Adrenal gland (tissue), 12 donors: ENCODE results near the gene PRRC2A. TPM values are rescaled to one million over a fixed set of nuclear protein-coding genes. Genes with fewer than 3 reads are reported as not detected.
A peak's percentile ranks its signal among the peaks of the same experiment; 100 is the strongest.

Source experiments
- DNase-seq, 7 donors: peaks; one replicate each; pipeline ENCODE4 v3.0.0-alpha.2; 2019 to 2020
- H3K27ac ChIP-seq, 5 donors: fragments of 200-600 bp; sonication (generic) in 4 of 5; 1 replicate in 3 of 5; 2 replicates in 2 of 5; pipeline versions ENCODE4 v1.5.1 to v1.8.0; 2016 to 2020; ENCODE audit warnings: mild to moderate bottlenecking in 1 of 5
- H3K27me3 ChIP-seq: fragments of 200-600 bp; 2 replicates; pipeline ENCODE4 v1.8.0; 2021
- H3K36me3 ChIP-seq, 2 donors: fragments of 200-600 bp; replicated peaks in 1 of 2; 1 replicate in 1 of 2; 2 replicates in 1 of 2; pipeline versions ENCODE4 v1.5.1 to v1.8.0; 2018 to 2022
- H3K4me1 ChIP-seq, 2 donors: fragments of 200-600 bp; replicated peaks in 1 of 2; 1 replicate in 1 of 2; 2 replicates in 1 of 2; pipeline versions ENCODE4 v1.5.1 to v1.8.0; 2018 to 2021
- H3K4me3 ChIP-seq, 4 donors: fragments of 200-600 bp; sonication (generic) in 3 of 4; one replicate each; pipeline ENCODE4 v1.5.1; 2016 to 2018
- H3K9me3 ChIP-seq, 3 donors: fragments of 200-600 bp; sonication (generic) in 1 of 3; replicated peaks in 1 of 3; 1 replicate in 2 of 3; 2 replicates in 1 of 3; pipeline versions ENCODE4 v1.5.1 to v1.8.0; 2016 to 2021
- CTCF ChIP-seq, 6 experiments: fragments of 450-650 bp in 4 of 6; fragments of 200-600 bp in 2 of 6; sonication (generic) in 1 of 6; IDR thresholded peaks; 1 replicate in 5 of 6; 2 replicates in 1 of 6; pipeline versions ENCODE4 v1.5.1 to v1.8.0; 2016 to 2021; ENCODE audit warnings: antibody characterized with exemption in 6 of 6, mild to moderate bottlenecking in 2 of 6, moderate library complexity in 1 of 6
- POLR2A ChIP-seq, 2 donors: fragments of 450-650 bp; IDR thresholded peaks; one replicate each; pipeline ENCODE4 v1.6.1; 2017; ENCODE audit warnings: antibody characterized with exemption in 2 of 2, mild to moderate bottlenecking in 2 of 2, moderate library complexity in 1 of 2
- WGBS, 4 donors: extraction: QIAGEN DNeasy Blood & Tissue Kit in 2 of 4; methylation state at CpG; one replicate each; pipeline versions ENCODE4 v1.1.5 to v1.1.7; 2013 to 2017; 5-methylcytosine and 5-hydroxymethylcytosine counted together
- intact Hi-C, 2 donors: fragments of 100-400 bp; cut with DNase I; formaldehyde crosslinking; loops; one replicate each; pipeline versions ENCODE4 v1.14.1 to v1.15.0; 2022 to 2023
- polyA plus RNA-seq, 3 donors: library from polyadenylated mRNA; stranded (reverse); fragments of 200-250 nt in 2 of 3; fragments of 350-450 nt in 1 of 3; fragmentation: Illumina TruSeq in 1 of 3; extraction: RNeasy Lipid Tissue Mini Kit (QIAGEN cat#74804) in 1 of 3; gene quantifications; one replicate each; pipeline ENCODE4 v1.2.3, GENCODE V29; 2013 to 2014
- total RNA-seq, 9 donors: library from RNA; depleted of rRNA in 4 of 9; stranded (reverse); fragments of >200 nt in 4 of 9; fragments of 120-200 nt in 1 of 9; fragmentation: NEBNext Ultra II Directional in 1 of 9; extraction: Animal tissue kit (Norgen Biotek cat#: 25700) in 1 of 9; gene quantifications; one replicate each; pipeline versions ENCODE4 v1.1.0 to v1.2.4, GENCODE V29; 2013 to 2023
- donor health status: healthy with polysubstance abuse.
- donor health status: Bipolar disorder and iron deficiency.
- donor health status: DM: yes; HTN: yes; CAD: no.
- donor health status: DM: no; HTN: no; CAD: no.
- donor health status: DM: no; HTN: no; CAD: no.
- donor health status: DM: yes; HTN: yes; CAD: no.

Gene PRRC2A
- total and polyA plus RNA-seq, 12 donors, result 31.9 to 419 (median 121) TPM

DNA sequence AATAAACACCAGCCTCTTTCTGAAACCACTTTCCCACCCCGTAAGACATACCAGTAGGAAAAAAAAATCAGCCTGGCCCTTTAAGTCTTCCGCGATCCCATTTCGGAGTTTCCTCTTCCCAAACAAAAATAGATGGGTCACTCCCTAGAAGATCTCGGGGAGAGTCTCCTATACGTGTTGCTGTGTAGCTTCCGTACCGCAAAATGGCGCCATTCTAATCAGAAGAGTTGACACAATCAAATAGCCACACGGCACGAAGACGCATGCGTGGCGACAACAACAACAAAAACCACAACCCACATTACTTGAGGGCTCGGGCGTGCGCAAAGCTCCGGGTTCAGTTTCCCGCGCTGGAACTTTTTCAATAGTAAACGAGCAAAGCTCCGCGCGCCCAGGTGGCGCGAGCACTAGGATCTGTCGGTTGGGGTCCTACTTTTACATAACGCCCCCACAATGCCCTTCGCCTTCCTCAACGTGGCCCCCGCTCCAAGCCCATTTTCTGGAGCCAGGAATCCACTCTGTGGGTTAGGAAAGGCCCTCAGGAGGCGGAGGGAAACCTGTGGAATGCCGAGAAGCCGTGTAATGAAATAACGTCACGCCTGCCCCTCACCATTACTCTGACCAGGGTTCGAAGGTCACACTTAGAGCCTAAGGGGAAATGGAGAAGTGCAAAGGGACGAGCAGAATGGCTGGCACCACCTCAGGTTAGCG is 44.4 kb downstream of the PRRC2A start, which contains the start of gene GPANK1:
TSS of gene GPANK1 (minus strand) at position 208 of the 711 bp plus-strand sequence. CDS start 519 bp downstream, outside the sequence.
- H3K9me3 ChIP-seq, result no peaks in the 10 kb centered on the region
- TF ChIP-seq CTCF (IDR thresholded peaks at IDR 0.05) (no peak), POLR2A (IDR thresholded peaks at IDR 0.05) (peak; percentile 35 to 84)
- intact Hi-C loops, result no loop called here
- H3K4me3 ChIP-seq, result peak within 1 kb of the TSS; percentile 31 to 95 (median 76)
- WGBS, 4 donors, result 0 to 1% (median 0%) methylated on average over 33 to 39 of the region's 39 CpGs
- H3K4me1 ChIP-seq, result peaks cover 7 to 45% of the 10 kb centered on the region in 2 donors
- peak within 1 kb of the TSS; percentile 83 to 96 (median 89) for H3K27ac ChIP-seq
- no peaks in the 10 kb centered on the region for H3K27me3 ChIP-seq
- peaks cover 0 to 40% of the 10 kb centered on the region in 2 donors for H3K36me3 ChIP-seq
- DNase-seq, result peak; percentile 89 to 97 (median 94)

DNA sequence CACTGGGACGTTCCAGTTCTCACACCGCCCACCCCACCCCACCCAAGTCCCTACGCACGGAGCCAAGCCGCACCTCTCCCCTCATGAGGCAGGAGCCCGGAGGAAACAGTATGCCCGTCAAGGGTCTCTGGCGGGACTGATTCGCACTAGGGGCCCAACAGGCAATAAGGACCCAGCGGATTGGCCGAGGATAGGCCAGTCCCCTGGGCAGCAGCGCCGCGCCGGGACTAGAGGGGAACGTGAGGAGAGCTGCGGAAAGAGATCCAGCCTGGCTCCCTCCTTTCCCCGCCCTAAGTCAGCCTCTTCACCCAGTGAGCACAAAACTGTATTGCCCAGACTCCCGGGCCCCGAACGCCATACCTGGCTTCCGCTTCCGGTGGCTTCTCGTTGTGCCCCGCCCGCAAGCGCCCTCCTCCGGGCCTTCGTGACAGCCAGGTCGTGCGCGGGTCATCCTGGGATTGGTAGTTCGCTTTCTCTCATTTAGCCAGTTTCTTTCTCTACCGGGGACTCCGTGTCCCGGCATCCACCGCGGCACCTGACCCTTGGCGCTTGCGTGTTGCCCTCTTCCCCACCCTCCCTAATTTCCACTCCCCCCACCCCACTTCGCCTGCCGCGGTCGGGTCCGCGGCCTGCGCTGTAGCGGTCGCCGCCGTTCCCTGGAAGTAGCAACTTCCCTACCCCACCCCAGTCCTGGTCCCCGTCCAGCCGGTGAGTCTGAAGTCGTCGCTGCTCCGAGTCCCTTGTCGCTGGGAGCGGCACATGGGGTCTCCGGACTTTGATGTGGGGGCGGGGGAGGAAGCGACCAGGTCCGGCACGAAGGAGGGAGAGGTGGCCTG is 45.2 kb downstream of the PRRC2A start, which contains the start of gene CSNK2B:
TSS of gene CSNK2B (plus strand) at position 580 of the 836 bp plus-strand sequence. CDS start 752 bp downstream, outside the sequence.
- Histone ChIP-seq H3K27ac (peak within 1 kb of the TSS; percentile 83 to 96 (median 89)), H3K27me3 (no peaks in the 10 kb centered on the region), H3K4me1 (peaks cover 7 to 45% of the 10 kb centered on the region in 2 donors), H3K36me3 (peaks cover 0 to 48% of the 10 kb centered on the region in 2 donors), H3K9me3 (no peaks in the 10 kb centered on the region), H3K4me3 (peak within 1 kb of the TSS; percentile 69 to 95 (median 88))
- no peak for TF ChIP-seq CTCF (IDR thresholded peaks at IDR 0.05)
- peak; percentile 40 to 83 for TF ChIP-seq POLR2A (IDR thresholded peaks at IDR 0.05)
- peak; percentile 96 to 99 (median 98) for DNase-seq
- 0% methylated on average over 18 to 63 of the region's 63 CpGs for WGBS, 4 donors
- intact Hi-C loops, result no loop called here

- Histone ChIP-seq H3K4me1 (peaks cover 7 to 38% of the 10 kb centered on the region in 2 donors), H3K27ac (peak overlapping the region; percentile 82 to 96 (median 89)), H3K9me3 (no peaks in the 10 kb centered on the region), H3K4me3 (peak overlapping the region; percentile 69 to 95 (median 88)), H3K36me3 (peaks cover 0 to 55% of the 10 kb centered on the region in 2 donors), H3K27me3 (no peaks in the 10 kb centered on the region)
- TF ChIP-seq POLR2A (IDR thresholded peaks at IDR 0.05), result no peak
- no peak for TF ChIP-seq CTCF (IDR thresholded peaks at IDR 0.05)
- no peak for DNase-seq
- 2 to 4% (median 3%) methylated on average over 14 to 15 of the region's 15 CpGs for WGBS, 4 donors
- intact Hi-C loops, result no loop called here
Measured at GRCh38 chr6:31666337-31666965, 45.9 kb downstream of the PRRC2A start.
